WERI-Rb-1 (cell line): ENCODE measurements around the gene CIP2A.

Experiments
- DNase-seq: peaks from one replicate; pipeline ENCODE4 v3.0.0-alpha.2; 2020
- H3K27ac ChIP-seq: fragments of 250-450 bp; sonication (Bioruptor Pico); 2 replicates; pipeline ENCODE4 v1.5.1; 2020; ENCODE audit warnings: mild to moderate bottlenecking, moderate library complexity
- H3K27me3 ChIP-seq: fragments of 250-450 bp; sonication (Bioruptor Pico); 2 replicates; pipeline ENCODE4 v1.5.1; 2021; ENCODE audit warnings: mild to moderate bottlenecking, low read depth, moderate library complexity; ENCODE audit not compliant: insufficient read depth, severe bottlenecking
- H3K36me3 ChIP-seq: fragments of 250-450 bp; sonication (Bioruptor Pico); 2 replicates; pipeline ENCODE4 v1.5.1; 2020; ENCODE audit warnings: mild to moderate bottlenecking, moderate library complexity
- H3K4me3 ChIP-seq: 2 replicates; pipeline ENCODE4 v1.5.1; 2011; ENCODE audit warnings: low read depth, mild to moderate bottlenecking, control low read depth, low read length
- H3K9me3 ChIP-seq: fragments of 250-450 bp; sonication (Bioruptor Pico); 2 replicates; pipeline ENCODE4 v1.5.1; 2021; ENCODE audit warnings: mild to moderate bottlenecking, moderate library complexity; ENCODE audit not compliant: severe bottlenecking
- CTCF ChIP-seq: IDR thresholded peaks from 2 replicates; pipeline ENCODE4 v1.5.1; 2011; ENCODE audit warnings: low read depth, mild to moderate bottlenecking, control low read depth, inconsistent platforms, low read length

The CIP2A gene

GRCh38 chr3:108513961-108514360 lies 75.3 kb downstream of the CIP2A start:
- no peak for TF ChIP-seq CTCF
- H3K9me3 ChIP-seq = no peaks in the 10 kb centered on the region
- H3K36me3 ChIP-seq = no peaks in the 10 kb centered on the region
- no peak for DNase-seq
- H3K4me3 ChIP-seq = no peak overlapping the region
- no peaks in the 10 kb centered on the region for H3K27me3 ChIP-seq
- no peak overlapping the region for H3K27ac ChIP-seq

- TF ChIP-seq CTCF = no peak
- Histone ChIP-seq H3K9me3 (no peaks in the 10 kb centered on the region), H3K27ac (no peak overlapping the region), H3K4me3 (no peak overlapping the region), H3K36me3 (no peaks in the 10 kb centered on the region), H3K27me3 (no peaks in the 10 kb centered on the region)
- DNase-seq = no peak
Observed at GRCh38 chr3:108512671-108513070, 76.6 kb downstream of the CIP2A start.

DNA sequence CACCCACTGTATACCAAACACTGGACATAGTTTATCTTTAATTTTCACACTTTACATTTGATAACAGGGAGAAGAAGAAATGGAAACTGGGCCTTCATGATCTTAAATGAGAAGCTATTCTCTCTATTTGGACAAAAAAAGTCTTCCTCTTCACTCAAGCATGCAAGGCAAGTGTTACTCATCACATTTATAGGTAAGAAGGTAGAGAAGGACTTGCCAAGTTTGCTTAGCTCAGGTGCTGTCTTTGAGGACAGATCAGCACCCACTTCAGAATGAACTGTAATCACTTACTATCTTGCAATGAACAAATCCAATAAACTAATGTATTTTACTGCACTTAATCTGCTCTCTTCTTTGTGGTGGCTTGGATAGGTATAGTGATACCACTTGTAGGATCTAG lies 77.7 kb downstream of the CIP2A start:
- Histone ChIP-seq H3K4me3 (no peak overlapping the region), H3K27me3 (no peaks in the 10 kb centered on the region), H3K9me3 (no peaks in the 10 kb centered on the region), H3K36me3 (no peaks in the 10 kb centered on the region), H3K27ac (no peak overlapping the region)
- no peak for DNase-seq
- no peak for TF ChIP-seq CTCF

DNA sequence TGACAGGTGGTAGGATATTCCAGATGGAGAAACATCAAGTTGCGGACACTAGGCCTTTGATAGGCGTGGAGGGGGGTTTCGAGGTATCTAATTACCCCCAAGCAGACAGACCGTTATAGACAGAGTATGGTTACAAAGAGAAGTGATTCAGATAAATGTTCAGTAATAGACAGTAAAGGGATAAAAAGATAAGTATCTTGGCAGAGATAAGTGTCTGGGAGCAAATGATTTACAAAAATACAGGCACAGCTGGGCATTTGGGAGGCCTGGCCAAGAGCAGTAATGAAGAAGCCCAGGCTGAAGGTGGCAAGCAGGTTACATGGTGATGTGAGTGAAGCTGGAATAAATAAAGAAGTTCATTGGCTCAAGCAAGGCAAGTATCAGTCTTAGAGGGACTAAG lies 78.2 kb downstream of the CIP2A start:
- TF ChIP-seq CTCF = no peak
- H3K4me3 ChIP-seq = no peak overlapping the region
- no peak overlapping the region for H3K27ac ChIP-seq
- H3K36me3 ChIP-seq = no peaks in the 10 kb centered on the region
- no peaks in the 10 kb centered on the region for H3K27me3 ChIP-seq
- no peaks in the 10 kb centered on the region for H3K9me3 ChIP-seq
- DNase-seq = no peak

DNA sequence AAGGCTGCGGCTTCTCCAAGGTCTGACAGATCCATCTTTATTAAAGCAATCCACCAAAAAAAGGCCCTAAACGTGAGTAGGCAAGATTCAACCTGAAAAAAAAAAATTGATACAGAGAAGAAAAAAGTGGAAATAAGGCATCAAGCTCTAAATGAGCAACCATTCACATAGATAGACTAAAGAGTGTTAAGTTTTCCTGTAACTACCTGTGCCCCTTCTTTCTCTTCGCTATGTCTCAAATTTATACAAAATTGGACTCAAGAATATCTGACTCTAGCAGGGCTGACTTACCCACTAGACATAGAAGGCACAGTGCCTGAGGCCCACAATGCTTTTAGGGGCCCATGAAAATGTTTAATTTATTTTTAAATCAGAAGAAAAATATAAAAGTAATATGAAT lies 78.7 kb downstream of the CIP2A start, which contains the start of gene MYH15:
TSS of gene MYH15 (minus strand) at position 101 of the 400 bp plus-strand sequence. CDS start at position 35, 66 bp downstream.
- Histone ChIP-seq H3K9me3 (no peaks in the 10 kb centered on the region), H3K27ac (no peak within 1 kb of the TSS), H3K4me3 (no peak within 1 kb of the TSS), H3K36me3 (no peaks in the 10 kb centered on the region), H3K27me3 (no peaks in the 10 kb centered on the region)
- DNase-seq = no peak
- no peak for TF ChIP-seq CTCF

DNA sequence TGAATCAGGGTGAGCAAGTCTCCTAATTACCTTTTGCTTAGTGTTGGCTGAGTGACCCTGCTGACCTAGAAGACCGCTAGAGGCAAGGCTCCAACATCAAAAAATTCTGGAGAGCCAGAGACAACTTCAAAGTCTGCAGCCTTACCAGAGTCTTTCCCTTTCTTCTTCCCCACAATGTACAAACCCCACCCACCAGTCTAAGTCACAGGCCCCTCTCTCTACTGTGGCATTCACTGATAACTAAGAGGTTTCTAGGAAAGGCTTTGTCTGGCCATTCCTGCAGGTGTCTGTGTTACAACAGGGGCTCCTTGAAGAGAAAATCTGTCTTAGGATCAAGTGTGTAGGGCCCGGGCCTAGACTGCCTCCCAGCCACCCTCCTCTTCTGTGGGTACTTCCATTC lies 79.4 kb downstream of the CIP2A start:
- no peak overlapping the region for H3K4me3 ChIP-seq
- no peaks in the 10 kb centered on the region for H3K9me3 ChIP-seq
- no peaks in the 10 kb centered on the region for H3K27me3 ChIP-seq
- no peak for TF ChIP-seq CTCF
- no peak for DNase-seq
- H3K36me3 ChIP-seq = no peaks in the 10 kb centered on the region
- H3K27ac ChIP-seq = no peak overlapping the region
